GM21390 (cell line): ENCODE results near the gene RPS27A.
A peak's percentile ranks its signal among the peaks of the same experiment; 100 is the strongest.
"Not testable (repeated sequence)": the region's sequence is repeated elsewhere in the genome, so short reads cannot be mapped to it uniquely, and the experiment has no call there.

Source experiments
- ATAC-seq: cut with Tn5 transposase; IDR thresholded peaks from one replicate; pipeline ENCODE4 v1.9.1; 2021; ENCODE audit not compliant: unreplicated experiment

The RPS27A gene

DNA sequence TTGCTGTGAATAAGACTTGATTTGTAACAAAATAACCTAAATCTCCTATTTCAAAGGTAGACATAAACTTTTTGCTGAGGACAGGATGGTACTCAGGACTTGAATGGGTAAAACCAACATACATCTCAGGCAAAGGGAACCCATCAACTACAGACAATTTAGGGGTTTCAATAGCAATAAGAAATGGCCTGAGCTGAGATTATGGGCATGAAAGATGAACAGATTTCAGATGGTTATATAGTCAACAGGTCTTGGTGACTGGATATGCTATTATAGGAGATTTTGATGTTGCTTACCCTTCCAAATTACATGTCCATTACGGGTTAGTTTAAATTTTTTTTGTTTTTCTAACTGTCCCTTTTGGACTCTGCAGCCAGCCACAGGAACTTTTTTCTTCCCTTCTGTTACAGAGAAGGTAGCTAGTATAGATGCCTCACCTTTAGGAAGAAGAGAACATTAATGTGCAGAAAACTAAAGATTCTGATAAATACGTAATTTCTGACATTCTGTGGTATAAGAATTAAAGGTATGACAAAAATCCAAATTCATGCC is 4.6 kb downstream of the RPS27A start:
- no peak for ATAC-seq

DNA sequence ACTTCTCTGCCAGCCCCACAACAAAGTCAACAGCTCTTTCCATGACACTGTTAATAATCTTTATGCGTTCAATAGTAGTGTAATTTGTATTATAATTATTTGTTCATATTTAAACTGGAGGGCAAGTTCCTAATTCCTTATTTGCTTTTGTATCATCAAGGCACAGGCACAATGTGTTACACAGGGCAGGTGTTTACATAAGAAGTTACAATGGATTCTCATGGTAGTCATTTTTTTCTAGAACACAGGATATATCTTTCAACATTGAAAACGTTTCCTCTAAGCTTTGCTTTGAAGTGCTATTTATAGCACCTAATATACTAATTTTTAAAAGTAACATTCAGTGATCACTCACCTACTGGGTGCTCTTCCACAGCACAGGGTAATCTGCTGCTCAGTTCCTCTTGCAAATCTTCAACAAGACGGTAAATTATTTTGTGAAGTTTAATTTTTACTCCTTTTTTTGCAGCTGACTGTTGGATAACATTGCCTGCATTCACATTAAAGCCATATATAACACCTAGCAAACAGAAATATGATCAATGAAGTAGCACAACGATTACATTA is 7.3 kb downstream of the RPS27A start:
- ATAC-seq, result no peak

DNA sequence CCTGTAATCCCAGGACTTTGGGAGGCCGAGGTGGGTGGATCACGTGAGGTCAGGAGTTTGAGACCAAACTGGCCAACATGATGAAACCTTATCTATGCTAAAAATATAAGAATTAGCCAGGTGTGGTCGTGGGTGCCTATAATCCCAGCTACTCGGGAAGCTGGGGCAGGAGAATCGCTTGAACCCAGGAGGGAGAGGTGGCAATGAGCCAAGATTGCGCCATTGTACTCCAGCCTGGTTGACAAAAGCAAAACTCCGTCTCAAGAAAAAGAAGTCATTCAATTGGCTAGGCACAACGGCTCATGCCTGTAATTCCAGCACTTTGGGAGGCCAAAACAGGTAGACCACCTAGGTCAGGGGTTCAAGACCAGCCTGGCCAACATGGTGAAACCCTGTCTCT is 9.1 kb downstream of the RPS27A start:
- not testable (repeated sequence) for ATAC-seq

DNA sequence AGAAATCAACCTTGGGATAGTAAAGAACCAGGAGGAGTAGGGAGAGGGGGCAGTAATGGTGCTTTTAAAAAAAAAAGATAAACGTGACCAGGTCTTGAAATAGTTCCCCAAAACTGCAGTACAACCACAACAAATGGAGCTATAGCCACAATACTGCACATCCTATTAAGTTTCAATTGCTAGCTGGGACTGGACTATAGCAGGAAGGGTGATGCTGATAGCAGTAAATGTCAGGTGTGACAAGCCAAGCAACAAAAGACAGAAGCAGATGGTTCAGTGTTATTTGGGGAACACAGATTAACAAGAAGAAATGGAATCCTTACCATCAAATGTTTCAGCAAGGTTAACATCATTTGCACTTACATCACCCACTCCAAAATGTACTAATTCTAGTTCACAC is 10.1 kb downstream of the RPS27A start:
- ATAC-seq, result no peak

DNA sequence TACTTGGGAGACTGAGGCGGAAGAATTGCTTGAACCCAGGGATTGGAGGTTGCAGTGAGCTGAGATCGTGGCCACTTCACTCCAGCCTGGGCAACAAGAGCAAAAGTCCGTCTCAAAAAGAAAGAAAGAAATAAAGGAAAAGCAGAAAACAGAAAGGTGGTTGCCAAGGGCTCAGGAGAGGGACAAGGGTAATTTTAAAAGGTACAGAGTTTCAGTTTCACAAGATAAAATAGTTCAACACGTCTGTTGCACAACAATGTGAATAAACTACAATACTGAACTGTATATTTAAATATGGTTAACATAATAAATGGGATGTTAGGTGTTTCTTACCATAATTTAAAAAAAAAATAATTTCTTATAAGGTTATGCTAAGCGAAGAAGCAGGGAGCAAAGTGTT is 12.9 kb downstream of the RPS27A start:
- no peak for ATAC-seq

DNA sequence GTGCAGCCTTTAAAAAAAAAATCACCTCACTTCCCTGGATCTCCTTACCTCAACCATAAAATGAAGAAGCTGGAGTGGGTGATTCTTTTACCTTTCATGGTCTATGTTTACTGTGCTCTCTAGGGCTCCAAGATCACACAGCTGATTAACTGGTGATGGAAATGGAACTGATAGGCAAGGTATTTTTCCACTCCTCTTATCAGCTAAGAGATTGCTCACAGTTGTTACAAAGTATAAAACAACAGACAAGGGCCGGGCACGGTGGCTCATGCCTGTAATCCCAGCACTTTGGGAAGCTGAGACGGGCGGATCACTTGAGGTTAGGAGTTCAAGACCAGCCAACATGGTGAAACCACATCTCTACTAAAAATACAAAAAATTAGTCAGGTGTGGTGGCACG is 14.5 kb downstream of the RPS27A start:
- no peak for ATAC-seq

DNA sequence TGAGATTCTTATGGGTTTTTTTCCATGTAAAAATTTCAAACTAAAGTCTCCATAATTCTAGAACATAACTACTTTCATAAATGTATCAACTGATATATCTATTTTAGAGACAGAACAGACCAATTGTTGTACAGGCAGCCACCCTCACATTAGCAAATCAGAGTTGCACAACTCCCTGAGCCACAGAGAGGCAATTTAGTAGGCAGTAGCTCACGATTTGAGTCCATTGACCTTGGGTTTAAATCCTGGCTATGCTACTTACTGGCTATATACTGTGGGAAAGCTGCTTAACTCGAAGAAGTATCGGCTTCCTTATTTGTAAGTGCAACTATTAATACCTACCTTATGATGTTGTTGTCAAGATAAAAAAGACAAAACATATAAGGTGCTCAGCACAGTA is 20.3 kb downstream of the RPS27A start:
- no peak for ATAC-seq

DNA sequence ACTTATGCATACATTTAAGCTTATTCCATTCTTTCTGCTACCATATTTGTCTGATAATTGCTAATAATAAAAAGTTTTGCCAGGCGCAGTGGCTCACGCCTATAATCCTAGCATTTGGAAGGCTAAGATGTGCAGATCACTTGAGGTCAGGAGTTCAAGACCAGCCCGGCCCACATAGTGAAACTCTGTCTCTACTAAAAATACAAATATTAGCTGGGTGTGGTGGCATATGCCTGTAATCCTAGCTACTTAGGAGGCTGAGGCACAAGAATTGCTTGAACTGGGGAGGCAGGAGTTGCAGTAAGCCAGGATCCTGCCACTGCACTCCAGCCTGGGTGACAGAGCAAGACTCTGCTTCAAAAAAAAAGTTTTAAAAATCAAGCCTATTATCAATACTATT is 27.1 kb downstream of the RPS27A start:
- ATAC-seq, result not testable (repeated sequence)

DNA sequence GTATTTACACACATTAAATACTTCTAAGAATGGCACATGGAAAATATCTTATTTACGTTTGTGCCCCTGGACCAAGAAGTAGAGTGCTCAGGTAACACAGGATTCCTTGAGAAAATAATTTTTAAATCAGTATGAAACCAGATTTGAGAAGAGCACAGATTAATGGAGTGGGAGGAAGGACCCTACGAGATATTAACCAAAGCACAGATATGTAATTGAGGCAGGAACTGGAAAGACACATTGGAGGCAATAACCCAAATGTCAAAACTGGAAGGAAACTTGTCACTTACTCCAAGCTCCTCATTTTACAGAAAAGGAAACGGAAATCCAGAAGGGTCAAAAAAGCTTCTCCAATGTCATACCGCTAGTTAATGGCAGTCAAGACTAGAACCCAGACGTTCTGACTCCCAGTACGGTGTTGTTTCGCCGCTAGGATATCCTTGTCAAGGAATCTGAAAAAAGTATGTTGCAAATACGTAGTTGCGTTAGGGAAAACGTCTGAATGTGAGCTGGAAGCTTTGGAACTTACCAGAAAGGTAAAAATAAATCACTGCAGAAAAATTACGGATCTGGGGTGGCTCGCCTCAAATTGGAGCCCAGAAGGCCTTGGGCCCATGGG is 35.9 kb downstream of the RPS27A start:
- ATAC-seq, result no peak

DNA sequence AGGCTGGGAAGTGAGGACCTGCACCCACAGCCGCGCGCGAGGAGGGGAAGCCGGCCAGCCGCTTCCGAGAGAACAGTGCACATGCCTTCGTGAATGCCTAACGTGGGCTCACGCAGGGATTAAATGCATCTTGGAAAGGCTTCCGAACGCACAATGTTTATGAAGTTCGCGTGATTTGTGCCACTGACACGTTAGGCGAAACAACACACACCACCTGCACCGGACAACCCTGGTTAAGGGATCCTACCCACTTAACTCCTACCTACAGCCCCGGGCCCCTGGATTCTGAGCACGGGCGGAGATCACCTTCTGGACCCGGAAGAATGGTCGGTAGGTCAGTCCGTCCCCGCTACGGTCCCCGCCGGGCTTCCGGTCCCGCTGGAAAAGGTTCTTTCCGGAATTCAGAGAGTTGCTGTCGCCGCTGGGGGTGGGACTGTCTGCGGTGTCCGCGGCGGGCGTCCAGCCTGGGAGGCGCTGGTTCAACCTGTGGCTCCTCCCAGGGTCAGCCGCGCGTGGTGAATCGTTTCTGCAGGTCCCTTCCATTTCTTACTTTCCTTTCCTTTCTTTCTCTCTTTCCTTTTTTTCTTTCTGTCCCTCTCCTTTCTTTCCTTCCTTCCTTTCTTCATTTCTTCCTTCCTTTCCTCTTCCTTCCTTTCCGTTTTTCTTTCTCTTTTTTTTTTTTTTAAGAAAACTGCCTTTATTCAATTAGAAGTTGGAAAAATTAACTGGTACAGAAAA is 36.6 kb downstream of the RPS27A start, which contains the start of gene MTIF2:
Gene MTIF2, minus strand, starts transcription at position 325 of the 738 bp plus-strand sequence. CDS start 5,373 bp downstream, outside the sequence.
- peak; percentile 98 for ATAC-seq

DNA sequence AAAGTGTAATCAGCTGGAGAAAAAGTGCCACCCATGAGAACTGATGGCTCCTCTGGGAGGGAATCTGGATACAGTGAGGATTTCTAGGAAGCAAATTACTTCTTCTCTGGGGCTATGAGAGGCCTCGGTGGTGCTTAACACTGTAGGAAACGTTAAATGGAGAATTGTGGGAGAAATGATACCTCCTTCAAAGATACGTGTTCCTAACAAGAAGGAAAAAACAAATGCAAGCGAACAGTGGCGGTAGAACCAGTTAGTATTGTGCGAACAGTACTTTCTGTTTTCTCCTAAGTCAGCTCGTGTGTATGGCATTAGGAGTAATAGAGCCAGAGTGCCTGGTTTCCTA is 37.1 kb downstream of the RPS27A start:
- ATAC-seq, result no peak

DNA sequence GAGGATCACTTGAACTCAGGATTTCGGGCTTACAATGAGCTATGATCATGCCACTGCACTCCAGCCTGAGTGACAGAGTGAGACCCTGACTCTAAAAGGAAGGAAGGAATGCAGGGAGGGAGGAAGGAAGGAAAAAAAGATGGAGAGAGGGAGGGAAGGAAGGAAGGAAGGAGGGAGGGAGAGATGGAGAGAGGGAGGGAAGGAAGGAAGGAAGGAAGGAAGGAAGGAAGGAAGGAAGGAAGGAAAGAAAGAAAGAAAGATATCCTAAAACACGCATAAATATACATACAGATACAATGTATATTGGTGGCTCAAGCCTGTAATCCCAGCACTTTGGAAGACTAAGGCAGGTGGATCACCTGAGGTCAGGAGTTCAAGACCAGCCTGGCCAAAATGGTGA is 41.9 kb downstream of the RPS27A start:
- ATAC-seq, result not testable (repeated sequence)

DNA sequence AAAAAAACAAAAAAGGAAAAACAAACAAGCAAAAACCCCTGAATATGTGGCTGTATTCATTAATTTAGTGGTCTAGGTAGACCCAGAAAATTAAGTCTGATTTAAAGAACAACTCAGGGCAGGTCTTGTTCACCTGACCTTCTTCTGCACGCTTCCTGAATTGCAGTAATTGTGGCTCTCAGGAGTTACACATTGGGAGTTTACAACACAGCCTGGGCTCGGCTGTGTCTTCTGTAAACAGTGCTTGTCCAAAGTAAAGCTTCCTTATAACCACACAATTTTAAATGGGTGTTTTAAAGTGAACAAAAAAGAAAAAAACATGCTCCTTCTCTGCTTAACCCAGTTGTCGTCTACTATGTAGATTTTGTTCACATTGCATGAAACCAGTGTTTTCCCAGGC is 44.8 kb downstream of the RPS27A start:
- ATAC-seq, result no peak

DNA sequence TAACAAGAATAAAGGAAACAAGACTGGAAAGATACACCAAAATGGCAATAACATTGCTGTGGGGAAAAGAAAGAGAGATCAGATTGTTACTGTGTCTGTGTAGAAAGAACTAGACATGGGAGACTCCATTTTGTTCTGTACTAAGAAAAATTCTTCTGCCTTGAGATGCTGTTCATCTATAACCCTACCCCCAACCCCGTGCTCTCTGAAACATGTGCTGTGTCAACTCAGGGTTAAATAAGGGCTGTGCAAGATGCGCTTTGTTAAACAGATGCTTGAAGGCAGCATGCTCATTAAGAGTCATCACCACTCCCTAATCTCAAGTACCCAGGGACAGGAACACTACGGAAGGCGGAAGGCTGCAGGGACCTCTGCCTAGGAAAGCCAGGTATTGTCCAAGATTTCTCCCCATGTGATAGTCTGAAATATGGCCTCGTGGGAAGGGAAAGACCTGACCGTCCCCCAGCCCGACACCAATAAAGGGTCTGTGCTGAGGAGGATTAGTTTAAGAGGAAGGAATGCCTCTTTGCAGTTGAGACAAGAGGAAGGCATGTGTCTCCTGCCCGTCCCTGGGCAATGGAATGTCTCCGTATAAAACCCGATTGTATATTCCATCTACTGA is 46.8 kb downstream of the RPS27A start:
- ATAC-seq, result not testable (repeated sequence)

DNA sequence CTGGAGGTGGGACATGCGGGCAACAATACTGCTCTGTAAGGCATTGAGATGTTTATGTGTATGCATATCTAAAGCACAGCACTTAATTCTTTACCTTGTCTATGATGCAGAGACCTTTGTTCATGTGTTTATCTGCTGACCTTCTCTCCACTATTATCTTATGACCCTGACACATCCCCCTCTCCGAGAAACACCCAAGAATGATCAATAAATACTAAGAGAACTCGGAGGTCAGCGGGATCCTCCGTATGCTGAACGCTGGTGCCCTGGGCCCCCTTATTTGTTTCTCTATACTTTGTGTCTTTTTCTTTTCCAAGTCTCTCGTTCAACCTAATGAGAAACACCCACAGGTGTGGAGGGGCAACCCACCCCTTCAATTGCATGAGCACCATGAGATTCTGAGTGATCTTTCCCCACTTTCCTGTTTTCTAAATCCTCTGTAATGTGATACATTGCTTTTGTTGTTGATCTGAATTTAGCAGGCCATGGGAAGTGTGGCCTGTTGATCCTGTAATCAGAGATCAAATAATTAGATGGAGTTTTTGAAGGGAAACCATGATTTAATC is 47.5 kb downstream of the RPS27A start:
- ATAC-seq, result not testable (repeated sequence)

DNA sequence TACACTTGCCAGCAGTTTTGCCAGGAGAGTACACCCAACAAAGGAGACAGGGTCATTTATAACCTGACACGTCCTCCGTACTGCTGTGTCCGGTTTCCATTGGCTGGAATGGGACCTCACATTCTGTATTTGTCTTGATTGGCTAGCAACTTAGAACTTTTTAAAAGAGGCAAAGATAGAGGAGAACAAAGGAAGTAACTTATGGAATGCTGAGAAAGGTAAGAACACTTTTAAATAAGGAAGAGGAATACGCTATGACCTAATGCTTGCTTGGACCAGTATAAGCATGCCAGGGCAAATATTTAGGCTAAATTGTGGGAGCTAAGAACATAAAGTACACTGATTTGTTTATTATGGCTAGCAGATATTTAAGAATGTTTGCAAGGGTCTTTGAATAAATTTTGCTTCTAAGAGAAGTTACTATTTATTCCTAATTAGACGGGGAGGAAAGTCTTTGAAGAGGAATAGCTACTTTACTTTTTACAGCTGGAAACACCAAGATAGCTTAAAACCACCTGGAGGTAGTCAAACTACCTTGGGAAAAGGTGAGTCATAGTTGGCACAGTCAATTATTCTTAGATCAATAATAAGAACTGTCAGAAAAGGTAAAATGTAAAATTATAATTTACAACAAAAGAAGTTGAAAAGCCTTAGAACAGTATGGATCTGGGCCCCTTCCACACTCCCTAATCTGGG is 48.5 kb downstream of the RPS27A start:
- not testable (repeated sequence) for ATAC-seq

DNA sequence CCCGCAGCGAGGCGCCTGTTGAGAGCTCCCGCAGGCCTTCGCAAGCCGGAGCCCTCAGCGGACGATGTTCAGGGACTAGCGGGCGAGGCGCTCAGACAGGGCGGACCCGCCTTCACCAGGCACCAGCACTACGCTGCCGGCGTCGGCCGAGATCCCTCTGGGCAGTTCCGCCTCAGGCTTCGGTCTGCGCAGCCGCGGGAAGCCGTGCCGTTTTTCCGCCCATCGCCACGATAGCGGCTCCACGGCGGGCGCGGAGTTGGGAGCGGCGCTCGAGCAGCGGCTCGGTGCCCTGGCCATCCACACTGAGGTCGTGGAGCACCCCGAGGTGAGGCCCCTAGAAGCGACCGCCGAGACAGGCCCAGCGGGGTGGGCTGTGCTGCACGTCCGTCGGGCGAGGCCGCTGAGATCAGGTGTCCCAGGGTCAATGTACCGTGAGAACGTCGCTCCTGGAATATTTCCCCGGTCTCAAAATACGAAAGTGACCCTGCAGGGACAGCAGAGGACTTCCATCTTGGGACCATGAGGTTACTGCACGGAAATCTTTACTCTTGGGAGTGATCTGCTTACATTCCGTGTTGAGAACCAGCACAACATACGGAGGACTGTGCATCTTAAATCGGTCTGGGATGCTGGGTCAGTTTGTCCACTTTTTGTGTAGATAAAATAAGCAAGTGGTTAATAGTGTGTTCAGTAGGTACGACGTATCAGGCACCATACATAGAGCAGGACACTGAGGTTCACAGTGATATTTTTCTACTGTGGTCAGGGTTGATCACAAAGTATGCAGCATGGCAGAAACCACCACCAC is 49.8 kb downstream of the RPS27A start:
- ATAC-seq, result peak; percentile 98

DNA sequence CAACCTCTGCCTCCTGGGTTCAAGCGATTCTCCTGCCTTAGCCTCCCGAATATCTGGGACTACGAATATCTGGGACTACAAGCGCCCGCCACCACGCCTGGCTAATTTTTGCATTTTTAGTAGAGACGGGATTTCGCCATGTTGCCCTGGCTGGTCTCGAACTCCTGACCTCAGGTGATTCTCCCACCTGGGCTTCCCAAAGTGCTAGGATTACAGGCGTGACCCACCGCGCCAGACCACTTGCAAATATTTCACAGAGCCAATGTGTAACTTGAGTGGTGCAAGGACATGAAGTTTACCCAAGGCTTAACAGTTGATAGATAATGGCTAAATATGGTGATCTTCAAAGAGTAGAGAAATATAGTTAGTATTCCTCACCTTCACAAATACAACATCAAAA is 50.6 kb downstream of the RPS27A start:
- no peak for ATAC-seq
